ENCODE results near the gene GALNT18. TPM values are rescaled to one million over a fixed set of nuclear protein-coding genes. Genes with fewer than 3 reads are reported as not detected.

GALNT18 gene
- total and polyA plus RNA-seq, 2 donors (not counting 3 experiments of a cell fraction or from before 2014, with no cell fraction given) = 0.17 to 0.18 TPM

DNA sequence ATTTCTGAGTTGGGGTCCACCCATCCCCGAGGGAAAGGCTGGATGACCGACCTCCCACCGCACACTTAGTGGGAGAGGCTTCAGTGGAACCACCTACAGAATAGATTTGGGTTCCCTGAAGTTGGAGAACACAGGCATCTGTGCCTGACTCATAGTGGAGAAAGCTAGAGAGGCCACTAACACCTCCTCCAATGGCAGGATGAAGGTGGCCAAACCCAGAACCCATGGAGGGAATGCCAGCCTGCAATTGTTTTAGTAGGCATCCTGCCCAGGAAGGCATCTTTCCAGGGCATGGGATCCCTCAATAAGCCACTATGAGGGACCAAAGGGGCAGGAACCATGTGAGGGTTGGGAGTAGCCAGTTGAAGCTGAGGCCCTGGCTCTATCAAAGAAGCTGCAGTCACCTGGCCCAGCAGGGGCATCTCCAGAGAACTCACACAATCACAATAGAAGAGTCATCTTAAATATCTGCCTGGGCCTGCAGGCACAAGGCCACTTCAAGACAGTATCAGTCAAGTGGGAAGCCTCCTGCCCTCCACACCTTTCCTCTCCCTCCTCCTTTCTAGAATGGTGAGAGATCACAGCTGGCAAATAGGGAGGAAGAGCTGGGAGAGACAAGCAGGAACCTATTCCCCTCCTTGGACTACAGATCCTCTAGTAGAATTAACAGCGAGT is 144.7 kb downstream of the GALNT18 start:
- no peaks in the 10 kb centered on the region for H3K9me1 ChIP-seq (replicated peaks; ENCODE audit: control insufficient read depth, extremely low read depth, insufficient read depth, low read length)
- FAIRE-seq (no peak), DNase-seq (ENCODE audit: low read depth, low spot score) (no peak)
- no peak overlapping the region for H3K27ac ChIP-seq (ENCODE audit: insufficient read depth, low read depth, low read length)
- H3K27me3 ChIP-seq (ENCODE audit: control insufficient read depth in 2 of 2, insufficient read depth in 2 of 2, low read length in 2 of 2) = peaks cover 0 to 3% of the 10 kb centered on the region in 2 experiments
- CTCF ChIA-PET = no interaction called here
- no peaks in the 10 kb centered on the region for H3K36me3 ChIP-seq (ENCODE audit: control insufficient read depth in 2 of 2, extremely low read depth in 1 of 2, insufficient read depth in 2 of 2, low read length in 2 of 2)
- BruUV-seq (replicated peaks) = no TSS peak
- dilution Hi-C loops (cut with MboI; ENCODE audit: extremely low pct_ligation_motif_present, low sequenced_read_pairs) (no loop called here), intact Hi-C loops (cut with micrococcal nuclease) (no loop called here)
- TF ChIP-seq MYC (IDR thresholded peaks at IDR 0.05; ENCODE audit: low read depth, low read length) (no peak), POLR2A (IDR thresholded peaks at IDR 0.05; ENCODE audit: low read depth, low read length) (no peak), EZH2 (IDR thresholded peaks at IDR 0.05; ENCODE audit: borderline replicate concordance, low read depth, low read length, severe bottlenecking) (no peak), FOS (IDR thresholded peaks at IDR 0.05; ENCODE audit: borderline replicate concordance, insufficient read depth, low read length) (no peak), GATA2 (IDR thresholded peaks at IDR 0.05; ENCODE audit: insufficient read depth, insufficient read length, low read depth, low read length) (no peak), POLR2AphosphoS5 (IDR thresholded peaks at IDR 0.05; ENCODE audit: insufficient read depth, low read depth, low read length) (no peak), JUN (IDR thresholded peaks at IDR 0.05; ENCODE audit: borderline replicate concordance, insufficient read depth, insufficient read length, low read depth) (no peak)
- TF ChIP-seq, protein P1, sequence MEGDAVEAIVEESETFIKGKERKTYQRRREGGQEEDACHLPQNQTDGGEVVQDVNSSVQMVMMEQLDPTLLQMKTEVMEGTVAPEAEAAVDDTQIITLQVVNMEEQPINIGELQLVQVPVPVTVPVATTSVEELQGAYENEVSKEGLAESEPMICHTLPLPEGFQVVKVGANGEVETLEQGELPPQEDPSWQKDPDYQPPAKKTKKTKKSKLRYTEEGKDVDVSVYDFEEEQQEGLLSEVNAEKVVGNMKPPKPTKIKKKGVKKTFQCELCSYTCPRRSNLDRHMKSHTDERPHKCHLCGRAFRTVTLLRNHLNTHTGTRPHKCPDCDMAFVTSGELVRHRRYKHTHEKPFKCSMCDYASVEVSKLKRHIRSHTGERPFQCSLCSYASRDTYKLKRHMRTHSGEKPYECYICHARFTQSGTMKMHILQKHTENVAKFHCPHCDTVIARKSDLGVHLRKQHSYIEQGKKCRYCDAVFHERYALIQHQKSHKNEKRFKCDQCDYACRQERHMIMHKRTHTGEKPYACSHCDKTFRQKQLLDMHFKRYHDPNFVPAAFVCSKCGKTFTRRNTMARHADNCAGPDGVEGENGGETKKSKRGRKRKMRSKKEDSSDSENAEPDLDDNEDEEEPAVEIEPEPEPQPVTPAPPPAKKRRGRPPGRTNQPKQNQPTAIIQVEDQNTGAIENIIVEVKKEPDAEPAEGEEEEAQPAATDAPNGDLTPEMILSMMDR (IDR thresholded peaks at IDR 0.05; ENCODE audit: extremely low read depth in 1 of 2, insufficient read depth in 1 of 2, low read depth in 1 of 2, low read length in 2 of 2) = no peak
- TF ChIP-seq, protein P2, sequence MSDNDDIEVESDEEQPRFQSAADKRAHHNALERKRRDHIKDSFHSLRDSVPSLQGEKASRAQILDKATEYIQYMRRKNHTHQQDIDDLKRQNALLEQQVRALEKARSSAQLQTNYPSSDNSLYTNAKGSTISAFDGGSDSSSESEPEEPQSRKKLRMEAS (IDR thresholded peaks at IDR 0.05; ENCODE audit: insufficient read depth, insufficient read length) = no peak
- no peaks in the 10 kb centered on the region for H3K4me1 ChIP-seq (ENCODE audit: control insufficient read depth, extremely low read depth, insufficient read depth, low read length)
- H4K20me1 ChIP-seq (replicated peaks; ENCODE audit: control insufficient read depth, extremely low read depth, insufficient read depth, low read length) = no peaks in the 10 kb centered on the region
- no peaks in the 10 kb centered on the region for H3K79me2 ChIP-seq (ENCODE audit: control insufficient read depth, insufficient read depth, low read length)
- H3K4me3 ChIP-seq (replicated peaks in 1 of 3; ENCODE audit: insufficient read depth in 1 of 3, low read depth in 1 of 3, low read length in 3 of 3) = no peak overlapping the region
- H3K9ac ChIP-seq (replicated peaks; ENCODE audit: extremely low read depth, insufficient read depth, low read length) = no peak overlapping the region
- no peak overlapping the region for H2AFZ ChIP-seq (ENCODE audit: low read depth, low read length)
- H3K9me3 ChIP-seq (replicated peaks; ENCODE audit: control insufficient read depth, insufficient read depth, low read length) = no peaks in the 10 kb centered on the region
- no peak overlapping the region for H3K4me2 ChIP-seq (ENCODE audit: insufficient read depth, low read length)
- POLR2A ChIA-PET = no interaction called here

All from endothelial cell of umbilical vein (primary cell).